ENCODE results near the gene ERVK3-1. TPM values are rescaled to one million over a fixed set of nuclear protein-coding genes. Genes with fewer than 3 reads are reported as not detected.
A peak's percentile ranks its signal among the peaks of the same experiment; 100 is the strongest.

ERVK3-1 gene
- total RNA-seq, 6 experiments from 2014 or later: 24.0 to 31.2 (median 28.2) TPM

- no peak overlapping the region for H3K27ac Mint-ChIP-seq
- H3K9me3 Mint-ChIP-seq: peaks cover 99% of the 10 kb centered on the region
- peaks cover 14% of the 10 kb centered on the region for H3K27me3 Mint-ChIP-seq (ENCODE audit: insufficient read depth)
- no peaks in the 10 kb centered on the region for H3K4me1 Mint-ChIP-seq (ENCODE audit: low read depth)
- peaks cover 61% of the 10 kb centered on the region for H3K36me3 Mint-ChIP-seq (ENCODE audit: low read depth)
- no peak for TF ChIP-seq CTCF (IDR thresholded peaks at IDR 0.05)
- H3K4me3 Mint-ChIP-seq: no peak overlapping the region
- DNase-seq: no peak
Observed at GRCh38 chr19:58265100-58265499, 40.1 kb upstream of the ERVK3-1 start.

DNA sequence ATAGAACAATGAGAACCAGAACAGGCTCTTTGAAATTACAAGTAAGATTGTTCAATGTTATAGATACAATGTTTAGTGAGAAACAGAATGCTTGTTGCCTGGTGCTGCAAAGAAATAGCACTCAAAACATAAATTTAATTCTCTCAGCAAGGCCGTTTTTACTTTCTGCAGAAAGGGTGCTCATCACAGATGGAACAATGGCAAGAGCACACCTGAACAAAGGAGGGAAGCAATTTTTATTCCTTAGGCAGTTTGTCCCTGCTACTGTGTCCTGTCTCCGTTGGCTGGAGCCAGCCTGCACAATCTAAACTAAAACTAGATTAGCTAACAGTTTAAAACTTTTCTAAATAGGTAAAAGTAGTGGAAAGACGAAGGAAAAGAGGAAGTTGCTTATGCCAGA is 36.8 kb upstream of the ERVK3-1 start:
- Mint-ChIP-seq H3K4me1 (ENCODE audit: low read depth) (no peaks in the 10 kb centered on the region), H3K4me3 (no peak overlapping the region), H3K36me3 (ENCODE audit: low read depth) (peaks cover 59% of the 10 kb centered on the region), H3K27me3 (ENCODE audit: insufficient read depth) (no peaks in the 10 kb centered on the region), H3K9me3 (peaks cover 99% of the 10 kb centered on the region), H3K27ac (no peak overlapping the region; the same call in 1 of the 2 replicates)
- TF ChIP-seq CTCF (IDR thresholded peaks at IDR 0.05): no peak
- DNase-seq: no peak

- no peak for TF ChIP-seq CTCF (IDR thresholded peaks at IDR 0.05)
- peak overlapping the region; percentile 16; the same call in 1 of the 2 replicates for H3K4me3 Mint-ChIP-seq
- H3K9me3 Mint-ChIP-seq: peaks cover 79% of the 10 kb centered on the region
- H3K27ac Mint-ChIP-seq: no peak overlapping the region
- peaks cover 23% of the 10 kb centered on the region for H3K4me1 Mint-ChIP-seq (ENCODE audit: low read depth)
- peaks cover 2% of the 10 kb centered on the region; the same call in 1 of the 2 replicates for H3K27me3 Mint-ChIP-seq (ENCODE audit: insufficient read depth)
- peaks cover 66% of the 10 kb centered on the region for H3K36me3 Mint-ChIP-seq (ENCODE audit: low read depth)
- DNase-seq: no peak
Observed at GRCh38 chr19:58274771-58275201, 30.4 kb upstream of the ERVK3-1 start.

DNA sequence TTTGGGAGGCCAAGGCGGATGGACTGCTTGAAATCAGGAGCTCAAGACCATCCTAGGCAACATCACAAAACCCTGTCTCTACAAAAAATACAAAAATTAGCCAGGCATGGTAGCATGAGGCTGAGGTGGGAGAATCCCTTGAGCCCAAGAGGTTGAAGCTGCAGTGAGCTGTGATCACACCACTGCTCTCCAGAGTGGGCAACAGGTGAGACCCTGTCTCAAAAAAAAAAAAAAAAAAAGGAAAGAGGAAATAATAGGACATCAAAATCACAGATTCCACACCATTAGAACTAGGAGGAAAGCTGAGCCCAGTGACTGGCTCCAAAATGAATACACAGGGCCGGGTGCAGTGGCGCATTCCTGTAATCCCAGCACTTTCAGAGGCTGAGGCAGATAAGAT is 29.6 kb upstream of the ERVK3-1 start:
- H3K9me3 Mint-ChIP-seq: peaks cover 79% of the 10 kb centered on the region
- peaks cover 30% of the 10 kb centered on the region for H3K4me1 Mint-ChIP-seq (ENCODE audit: low read depth)
- H3K27ac Mint-ChIP-seq: no peak overlapping the region
- DNase-seq: no peak
- peak overlapping the region; percentile 18; the same call in 1 of the 2 replicates for H3K4me3 Mint-ChIP-seq
- H3K36me3 Mint-ChIP-seq (ENCODE audit: low read depth): peaks cover 66% of the 10 kb centered on the region
- TF ChIP-seq CTCF (IDR thresholded peaks at IDR 0.05): no peak
- peaks cover 2% of the 10 kb centered on the region; the same call in 1 of the 2 replicates for H3K27me3 Mint-ChIP-seq (ENCODE audit: insufficient read depth)

GRCh38 chr19:58277197-58277596 is 28.0 kb upstream of the ERVK3-1 start:
- Mint-ChIP-seq H3K9me3 (peaks cover 73% of the 10 kb centered on the region), H3K36me3 (ENCODE audit: low read depth) (peaks cover 66% of the 10 kb centered on the region), H3K4me3 (peak overlapping the region; percentile 47; the same call in 1 of the 2 replicates), H3K27me3 (ENCODE audit: insufficient read depth) (peaks cover 2% of the 10 kb centered on the region), H3K4me1 (ENCODE audit: low read depth) (peaks cover 41% of the 10 kb centered on the region), H3K27ac (no peak overlapping the region)
- no peak for TF ChIP-seq CTCF (IDR thresholded peaks at IDR 0.05)
- DNase-seq: no peak

All from HFFc6 (cell line).